ENCODE data around the gene ATF2.

GRCh38 chr2:175169191-175169590, 1.2 kb upstream of the ATF2 start:
- TF ChIP-seq CBX2 (IDR thresholded peaks at IDR 0.05; ENCODE audit: insufficient read depth, low read length, poor library complexity, severe bottlenecking) (no peak), HMG20A (CRISPR knock-in tag; conservative IDR thresholded peaks at IDR 0.05) (no peak), USF2 (CRISPR knock-in tag; IDR thresholded peaks at IDR 0.05) (no peak), CBX5 (IDR thresholded peaks at IDR 0.05; ENCODE audit: borderline replicate concordance, low read depth) (no peak), ZBTB33 (CRISPR knock-in tag; IDR thresholded peaks at IDR 0.05) (no peak)
